Testis (tissue), 3 donors: ENCODE data around the gene FOXN1. TPM values are rescaled to one million over a fixed set of nuclear protein-coding genes. Genes with fewer than 3 reads are reported as not detected.

Experiments
- DNase-seq: peaks from one replicate; pipeline ENCODE4 v3.0.0-alpha.2; 2019
- H3K27ac ChIP-seq, 2 donors: fragments of 200-600 bp; sonication (generic); one replicate each; pipeline ENCODE4 v1.5.1; 2019
- H3K27me3 ChIP-seq: fragments of 200-600 bp; sonication (generic); one replicate; pipeline ENCODE4 v1.5.1; 2019
- H3K36me3 ChIP-seq: fragments of 200-600 bp; sonication (generic); one replicate; pipeline ENCODE4 v1.5.1; 2017; ENCODE audit warnings: low read depth; ENCODE audit errors: missing control alignments
- H3K4me1 ChIP-seq: fragments of 200-600 bp; sonication (generic); one replicate; pipeline ENCODE4 v1.5.1; 2019
- H3K4me3 ChIP-seq, 2 donors: fragments of 200-600 bp; sonication (generic); one replicate each; pipeline ENCODE4 v1.5.1; 2017 to 2019
- H3K9me3 ChIP-seq: fragments of 200-600 bp; sonication (generic); one replicate; pipeline ENCODE4 v1.5.1; 2017
- POLR2A ChIP-seq: fragments of 450-650 bp; IDR thresholded peaks from one replicate; pipeline ENCODE4 v1.6.1; 2017; ENCODE audit warnings: antibody characterized with exemption, mild to moderate bottlenecking, moderate library complexity
- WGBS, 2 donors: methylation state at CpG; one replicate each; pipeline ENCODE4 v1.1.5; 2018; 5-methylcytosine and 5-hydroxymethylcytosine counted together
- intact Hi-C: fragments of 100-400 bp; cut with DNase I; formaldehyde crosslinking; loops from one replicate; pipeline ENCODE4 v1.15.1; 2023; ENCODE audit warnings: low total_unique reads
- polyA plus RNA-seq: library from polyadenylated mRNA; stranded (reverse); fragments of 350-450 nt; fragmentation: Illumina TruSeq; extraction: RNeasy Lipid Tissue Mini Kit (QIAGEN cat#74804); gene quantifications from one replicate; pipeline ENCODE4 v1.2.3, GENCODE V29; 2014; ENCODE audit warnings: low read depth, low replicate concordance; ENCODE audit not compliant: insufficient read depth
- total RNA-seq, 2 donors: library from RNA; depleted of rRNA; stranded (reverse); fragments of >200 nt; gene quantifications; one replicate each; pipeline ENCODE4 v1.2.3, GENCODE V29; 2016
- TF ChIP-seq, protein P1 (sequence below), 3 experiments: fragments of 450-650 bp in 2 of 3; fragments of 200-600 bp in 1 of 3; sonication (generic) in 1 of 3; IDR thresholded peaks; one replicate each; pipeline ENCODE4 v1.5.1; 2016 to 2019; ENCODE audit warnings: antibody characterized with exemption in 3 of 3, mild to moderate bottlenecking in 2 of 3, moderate library complexity in 1 of 3

FOXN1 gene
- total and polyA plus RNA-seq, 3 donors from 2014 or later = 0.24 to 0.69 (median 0.50) TPM

DNA sequence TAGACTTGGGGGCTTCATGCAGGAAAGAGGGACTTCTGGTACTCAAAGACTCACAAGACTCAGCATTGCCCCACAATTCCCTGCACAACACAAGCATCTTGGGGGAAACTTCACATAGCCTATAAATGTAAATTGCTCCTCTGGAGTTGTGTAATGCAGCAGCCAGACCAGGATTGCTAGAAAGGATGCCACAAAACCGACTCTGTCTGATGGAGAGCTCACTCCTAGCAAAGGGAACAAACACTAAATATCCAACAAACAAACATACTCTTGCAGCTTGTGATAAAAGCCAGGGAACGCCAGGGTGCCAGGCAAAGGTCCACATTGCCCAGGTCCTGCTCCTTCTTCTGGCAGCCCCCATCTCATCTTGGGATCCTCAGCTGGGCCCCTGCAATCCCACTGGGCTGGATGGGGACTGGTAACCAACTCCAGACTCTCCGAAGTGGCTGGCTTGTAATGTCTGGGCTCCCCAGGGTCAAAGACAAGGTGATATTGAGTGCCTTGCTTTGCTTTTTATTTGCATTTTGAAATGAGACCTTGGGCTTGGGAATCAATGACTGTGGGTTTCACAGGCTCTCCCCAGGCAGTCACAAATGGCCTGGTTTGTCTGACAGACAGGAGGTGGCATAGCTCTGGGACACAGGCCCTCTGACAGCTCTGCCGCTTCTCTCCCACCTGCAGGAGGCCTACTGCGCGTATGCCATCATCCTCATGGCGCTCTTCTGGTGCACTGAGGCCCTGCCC lies 17.4 kb upstream of the FOXN1 start:
- intact Hi-C loops = no loop called here

GRCh38 chr17:28491286-28491685 lies 14.9 kb upstream of the FOXN1 start:
- no peaks in the 10 kb centered on the region for H3K27me3 ChIP-seq
- no peak overlapping the region for H3K4me3 ChIP-seq
- intact Hi-C loops = no loop called here
- no peaks in the 10 kb centered on the region for H3K36me3 ChIP-seq
- TF ChIP-seq, protein P1, sequence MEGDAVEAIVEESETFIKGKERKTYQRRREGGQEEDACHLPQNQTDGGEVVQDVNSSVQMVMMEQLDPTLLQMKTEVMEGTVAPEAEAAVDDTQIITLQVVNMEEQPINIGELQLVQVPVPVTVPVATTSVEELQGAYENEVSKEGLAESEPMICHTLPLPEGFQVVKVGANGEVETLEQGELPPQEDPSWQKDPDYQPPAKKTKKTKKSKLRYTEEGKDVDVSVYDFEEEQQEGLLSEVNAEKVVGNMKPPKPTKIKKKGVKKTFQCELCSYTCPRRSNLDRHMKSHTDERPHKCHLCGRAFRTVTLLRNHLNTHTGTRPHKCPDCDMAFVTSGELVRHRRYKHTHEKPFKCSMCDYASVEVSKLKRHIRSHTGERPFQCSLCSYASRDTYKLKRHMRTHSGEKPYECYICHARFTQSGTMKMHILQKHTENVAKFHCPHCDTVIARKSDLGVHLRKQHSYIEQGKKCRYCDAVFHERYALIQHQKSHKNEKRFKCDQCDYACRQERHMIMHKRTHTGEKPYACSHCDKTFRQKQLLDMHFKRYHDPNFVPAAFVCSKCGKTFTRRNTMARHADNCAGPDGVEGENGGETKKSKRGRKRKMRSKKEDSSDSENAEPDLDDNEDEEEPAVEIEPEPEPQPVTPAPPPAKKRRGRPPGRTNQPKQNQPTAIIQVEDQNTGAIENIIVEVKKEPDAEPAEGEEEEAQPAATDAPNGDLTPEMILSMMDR (IDR thresholded peaks at IDR 0.05) = no peak
- no peak for TF ChIP-seq POLR2A
- H3K4me1 ChIP-seq = no peaks in the 10 kb centered on the region
- DNase-seq = no peak
- H3K27ac ChIP-seq = no peak overlapping the region
- WGBS, 2 donors = 80 to 85% methylated on average over 2 to 11 of the region's 11 CpGs
- no peaks in the 10 kb centered on the region for H3K9me3 ChIP-seq

More for the DNA sequence above, 17.4 kb upstream of the FOXN1 start:
- no peak overlapping the region for H3K4me3 ChIP-seq
- TF ChIP-seq POLR2A = no peak
- TF ChIP-seq, protein P1 (IDR thresholded peaks at IDR 0.05) = no peak
- no peaks in the 10 kb centered on the region for H3K9me3 ChIP-seq
- WGBS, 2 donors = 86 to 91% methylated on average over 6 to 7 of the region's 7 CpGs
- H3K36me3 ChIP-seq = no peaks in the 10 kb centered on the region
- DNase-seq = no peak
- H3K27me3 ChIP-seq = no peaks in the 10 kb centered on the region
- H3K27ac ChIP-seq = no peak overlapping the region
- H3K4me1 ChIP-seq = no peaks in the 10 kb centered on the region

- H3K4me1 ChIP-seq = no peaks in the 10 kb centered on the region
- H3K4me3 ChIP-seq = no peak overlapping the region
- no peaks in the 10 kb centered on the region for H3K27me3 ChIP-seq
- intact Hi-C loops = no loop called here
- no peak for DNase-seq
- no peaks in the 10 kb centered on the region for H3K36me3 ChIP-seq
- no peaks in the 10 kb centered on the region for H3K9me3 ChIP-seq
- TF ChIP-seq POLR2A = no peak
- TF ChIP-seq, protein P1 (IDR thresholded peaks at IDR 0.05) = no peak
- no peak overlapping the region for H3K27ac ChIP-seq
- 92 to 100% methylated on average over 3 of the region's 3 CpGs for WGBS, 2 donors
These were observed 14.3 kb upstream of the FOXN1 start for GRCh38 chr17:28491860-28492259.

DNA sequence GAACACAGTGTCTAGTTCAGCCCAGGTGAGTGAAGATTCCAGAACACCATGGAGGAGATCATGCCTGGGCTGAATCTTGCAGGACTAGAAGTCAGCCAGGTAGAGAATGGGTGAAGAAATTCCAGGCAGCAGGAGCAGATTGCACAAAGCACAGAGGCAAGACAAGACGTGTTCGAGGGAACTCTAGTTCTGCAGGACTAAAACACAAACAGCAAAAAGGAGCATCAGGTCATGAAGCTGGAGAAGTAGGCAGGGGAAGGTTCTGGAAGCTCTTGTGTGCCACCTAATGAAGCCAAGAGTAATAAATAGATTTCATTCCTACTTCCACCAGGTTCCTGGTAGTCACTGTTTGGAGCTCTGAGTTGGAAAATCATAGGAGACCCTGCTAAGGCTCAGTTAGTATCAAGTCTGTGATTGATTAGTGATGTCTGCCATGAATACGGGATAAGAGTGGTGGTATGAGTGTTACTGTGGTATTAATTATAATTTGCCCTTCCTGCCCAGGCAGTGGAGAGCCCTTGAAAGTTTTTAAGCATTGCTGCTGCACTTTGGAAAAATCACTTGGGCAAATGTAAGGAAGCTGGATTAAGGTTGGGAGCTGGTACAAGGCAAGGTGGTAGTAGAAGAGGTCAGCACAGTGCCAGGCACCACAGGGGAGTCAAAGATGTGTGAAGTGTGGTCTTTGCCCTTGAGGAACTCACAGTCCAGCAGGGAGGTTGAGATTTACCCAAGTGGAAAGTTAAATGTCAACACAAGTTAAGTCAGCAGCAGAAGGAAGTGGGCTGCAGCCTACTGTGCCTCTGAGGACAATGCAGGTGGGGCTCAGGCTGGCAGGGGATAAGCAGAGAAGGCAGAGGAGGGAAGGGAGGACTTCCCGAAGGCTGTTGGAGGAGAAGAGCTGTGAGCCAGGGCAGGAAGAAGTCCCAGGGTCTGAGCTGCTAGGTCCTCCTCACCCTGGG lies 13.5 kb upstream of the FOXN1 start:
- TF ChIP-seq, protein P1 (IDR thresholded peaks at IDR 0.05) = no peak
- TF ChIP-seq POLR2A = no peak
- 65 to 72% methylated on average over 4 of the region's 4 CpGs for whole genome bisulfite sequencing, 2 donors
- DNase-seq = no peak
- no peaks in the 10 kb centered on the region for H3K9me3 ChIP-seq
- H3K4me3 ChIP-seq = no peak overlapping the region
- no peaks in the 10 kb centered on the region for H3K36me3 ChIP-seq
- no peak overlapping the region for H3K27ac ChIP-seq
- H3K4me1 ChIP-seq = no peaks in the 10 kb centered on the region
- no peaks in the 10 kb centered on the region for H3K27me3 ChIP-seq
- intact Hi-C loops = no loop called here
